ENCODE data around the gene SPRR2D. TPM values are rescaled to one million over a fixed set of nuclear protein-coding genes. Genes with fewer than 3 reads are reported as not detected.

The SPRR2D gene
- total and polyA plus RNA-seq, 10 of the 15 experiments (the other 5 are each of a cell fraction or from before 2014, with no cell fraction given) = 0.44 TPM; not detected in 9

DNA sequence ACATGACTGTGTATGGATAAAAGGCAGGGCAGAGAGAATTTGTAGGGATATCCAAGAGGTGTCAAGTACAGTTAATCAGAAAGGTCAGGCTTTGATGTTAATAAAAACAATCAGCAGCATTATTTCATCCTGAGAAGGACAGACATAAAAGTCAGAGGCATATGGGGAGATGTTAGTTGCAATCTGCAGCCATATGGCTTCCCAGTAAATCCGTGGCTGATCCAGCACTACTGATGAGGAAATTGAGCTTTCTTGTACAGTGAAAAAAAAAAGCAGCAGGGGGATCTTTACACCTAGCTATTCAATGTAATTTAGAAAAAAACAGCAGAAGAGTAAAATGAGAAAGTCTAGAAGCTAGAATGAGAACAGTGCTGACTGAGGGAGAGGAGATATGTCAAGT lies 12.2 kb downstream of the SPRR2D start (continued):
- TF ChIP-seq, protein P1, sequence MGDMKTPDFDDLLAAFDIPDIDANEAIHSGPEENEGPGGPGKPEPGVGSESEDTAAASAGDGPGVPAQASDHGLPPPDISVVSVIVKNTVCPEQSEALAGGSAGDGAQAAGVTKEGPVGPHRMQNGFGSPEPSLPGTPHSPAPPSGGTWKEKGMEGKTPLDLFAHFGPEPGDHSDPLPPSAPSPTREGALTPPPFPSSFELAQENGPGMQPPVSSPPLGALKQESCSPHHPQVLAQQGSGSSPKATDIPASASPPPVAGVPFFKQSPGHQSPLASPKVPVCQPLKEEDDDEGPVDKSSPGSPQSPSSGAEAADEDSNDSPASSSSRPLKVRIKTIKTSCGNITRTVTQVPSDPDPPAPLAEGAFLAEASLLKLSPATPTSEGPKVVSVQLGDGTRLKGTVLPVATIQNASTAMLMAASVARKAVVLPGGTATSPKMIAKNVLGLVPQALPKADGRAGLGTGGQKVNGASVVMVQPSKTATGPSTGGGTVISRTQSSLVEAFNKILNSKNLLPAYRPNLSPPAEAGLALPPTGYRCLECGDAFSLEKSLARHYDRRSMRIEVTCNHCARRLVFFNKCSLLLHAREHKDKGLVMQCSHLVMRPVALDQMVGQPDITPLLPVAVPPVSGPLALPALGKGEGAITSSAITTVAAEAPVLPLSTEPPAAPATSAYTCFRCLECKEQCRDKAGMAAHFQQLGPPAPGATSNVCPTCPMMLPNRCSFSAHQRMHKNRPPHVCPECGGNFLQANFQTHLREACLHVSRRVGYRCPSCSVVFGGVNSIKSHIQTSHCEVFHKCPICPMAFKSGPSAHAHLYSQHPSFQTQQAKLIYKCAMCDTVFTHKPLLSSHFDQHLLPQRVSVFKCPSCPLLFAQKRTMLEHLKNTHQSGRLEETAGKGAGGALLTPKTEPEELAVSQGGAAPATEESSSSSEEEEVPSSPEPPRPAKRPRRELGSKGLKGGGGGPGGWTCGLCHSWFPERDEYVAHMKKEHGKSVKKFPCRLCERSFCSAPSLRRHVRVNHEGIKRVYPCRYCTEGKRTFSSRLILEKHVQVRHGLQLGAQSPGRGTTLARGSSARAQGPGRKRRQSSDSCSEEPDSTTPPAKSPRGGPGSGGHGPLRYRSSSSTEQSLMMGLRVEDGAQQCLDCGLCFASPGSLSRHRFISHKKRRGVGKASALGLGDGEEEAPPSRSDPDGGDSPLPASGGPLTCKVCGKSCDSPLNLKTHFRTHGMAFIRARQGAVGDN (IDR thresholded peaks at IDR 0.05) = no peak
- TF ChIP-seq RELA (IDR thresholded peaks at IDR 0.05; ENCODE audit: borderline replicate concordance, partially characterized antibody) (no peak), IKZF1 (conservative IDR thresholded peaks at IDR 0.05) (no peak), CUX1 (IDR thresholded peaks at IDR 0.05; ENCODE audit: insufficient replicate concordance, low read depth, low read length) (no peak), JUNB (IDR thresholded peaks at IDR 0.05) (no peak), BCL3 (IDR thresholded peaks at IDR 0.05; ENCODE audit: borderline replicate concordance, insufficient read depth, low read depth, low read length, poor library complexity, severe bottlenecking) (no peak), PAX8 (IDR thresholded peaks at IDR 0.05) (no peak)
